GM23338 (cell line): ENCODE results near the gene L3MBTL2. TPM values are rescaled to one million over a fixed set of nuclear protein-coding genes. Genes with fewer than 3 reads are reported as not detected.

Source experiments
- ATAC-seq: fragments of 200-7000 bp; cut with Tn5 transposase; 3 replicates; pipeline ENCODE4 v1.9.1; 2020
- DNase-seq: peaks from one replicate; pipeline ENCODE4 v3.0.0-alpha.2; 2015; ENCODE audit warnings: low spot score
- H2AFZ ChIP-seq: fragments of 200-600 bp; sonication (generic); 2 replicates; pipeline ENCODE4 v1.8.0; 2016; ENCODE audit warnings: antibody characterized with exemption, mild to moderate bottlenecking, moderate library complexity
- H3F3A ChIP-seq: fragments of 200-600 bp; sonication (generic); replicated peaks from 2 replicates; pipeline ENCODE4 v1.8.0; 2017; ENCODE audit warnings: antibody characterized with exemption, mixed run types, low read depth
- H3K27ac ChIP-seq: fragments of 200-600 bp; sonication (generic); 2 replicates; pipeline ENCODE4 v1.6.1; 2016; ENCODE audit warnings: low read depth
- H3K27me3 ChIP-seq: fragments of 200-600 bp; sonication (generic); 2 replicates; pipeline ENCODE4 v1.8.0; 2016; ENCODE audit warnings: mild to moderate bottlenecking, mixed run types, moderate library complexity; ENCODE audit not compliant: insufficient read depth
- H3K36me3 ChIP-seq: fragments of 200-600 bp; sonication (generic); 2 replicates; pipeline ENCODE4 v1.8.0; 2016; ENCODE audit warnings: mild to moderate bottlenecking; ENCODE audit not compliant: insufficient read depth
- H3K4me1 ChIP-seq: fragments of 200-600 bp; sonication (generic); 2 replicates; pipeline ENCODE4 v1.8.0; 2016; ENCODE audit warnings: mild to moderate bottlenecking, moderate library complexity; ENCODE audit not compliant: insufficient read depth
- H3K4me2 ChIP-seq: fragments of 200-600 bp; sonication (generic); 2 replicates; pipeline ENCODE4 v1.7.1; 2017; ENCODE audit warnings: mixed run types
- H3K4me3 ChIP-seq: fragments of 200-600 bp; sonication (generic); 2 replicates; pipeline ENCODE4 v1.6.1; 2016; ENCODE audit warnings: mixed run types
- H3K79me2 ChIP-seq: fragments of 200-600 bp; sonication (generic); replicated peaks from 2 replicates; pipeline ENCODE4 v1.8.0; 2017; ENCODE audit warnings: mild to moderate bottlenecking; ENCODE audit not compliant: insufficient read depth
- H3K9me2 ChIP-seq: fragments of 200-600 bp; sonication (generic); 2 replicates; pipeline ENCODE4 v1.8.0; 2017; ENCODE audit not compliant: insufficient read depth
- H4K20me1 ChIP-seq: fragments of 200-600 bp; sonication (generic); replicated peaks from 2 replicates; pipeline ENCODE4 v1.8.0; 2017; ENCODE audit warnings: mild to moderate bottlenecking; ENCODE audit not compliant: insufficient read depth
- H3K27ac Mint-ChIP-seq: 2 replicates; pipeline ENCODE4 v1.8.0; 2020; ENCODE audit warnings: inconsistent platforms, mild to moderate bottlenecking, moderate library complexity, mixed read lengths
- H3K27me3 Mint-ChIP-seq: 3 replicates; pipeline ENCODE4 v1.8.0; 2022; ENCODE audit warnings: low read depth, mild to moderate bottlenecking, moderate library complexity, mixed read lengths, inconsistent platforms; ENCODE audit not compliant: insufficient read depth, poor library complexity
- H3K36me3 Mint-ChIP-seq: 3 replicates; pipeline ENCODE4 v1.8.0; 2021; ENCODE audit warnings: low read depth, mild to moderate bottlenecking, inconsistent platforms, moderate library complexity, mixed read lengths
- H3K4me1 Mint-ChIP-seq: 3 replicates; pipeline ENCODE4 v1.8.0; 2020; ENCODE audit warnings: mild to moderate bottlenecking, inconsistent platforms, mixed read lengths
- H3K4me3 Mint-ChIP-seq: 3 replicates; pipeline ENCODE4 v1.8.0; 2021; ENCODE audit warnings: moderate library complexity, mild to moderate bottlenecking, inconsistent platforms, mixed read lengths
- H3K9me3 Mint-ChIP-seq: 3 replicates; pipeline ENCODE4 v1.8.0; 2020; ENCODE audit warnings: moderate library complexity, mild to moderate bottlenecking, inconsistent platforms, mixed read lengths
- NANOG ChIP-seq: IDR thresholded peaks from 2 replicates; pipeline ENCODE4 v1.6.1; 2016; ENCODE audit warnings: antibody characterized with exemption, borderline replicate concordance
- STAT1 ChIP-seq: IDR thresholded peaks from one replicate; pipeline ENCODE4 v1.6.1; 2016; ENCODE audit warnings: antibody characterized with exemption; ENCODE audit not compliant: unreplicated experiment
- ZNF462 ChIP-seq: fragments of 250-450 bp; sonication (Bioruptor Pico); IDR thresholded peaks from 2 replicates; pipeline ENCODE4 v1.5.0; 2020; ENCODE audit warnings: mild to moderate bottlenecking, moderate library complexity
- polyA plus RNA-seq: library from polyadenylated mRNA; unstranded; fragments of >200 nt; fragmentation: Nextera tagmentation; extraction: Ambion mirVana; gene quantifications from 2 replicates; pipeline ENCODE4 v1.2.1, GENCODE V29; 2016
- total RNA-seq: library from RNA; depleted of rRNA; stranded (reverse); fragments of >200 nt; shearing (Covaris generic); gene quantifications from 2 replicates; pipeline ENCODE4 v1.2.3, GENCODE V29; 2014
- TF ChIP-seq, protein P1 (sequence below): IDR thresholded peaks from one replicate; pipeline ENCODE4 v1.6.1; 2018; ENCODE audit warnings: antibody characterized with exemption; ENCODE audit not compliant: unreplicated experiment

Gene L3MBTL2
- total and polyA plus RNA-seq, 2 experiments from 2014 or later: 13.9 to 27.1 TPM

DNA sequence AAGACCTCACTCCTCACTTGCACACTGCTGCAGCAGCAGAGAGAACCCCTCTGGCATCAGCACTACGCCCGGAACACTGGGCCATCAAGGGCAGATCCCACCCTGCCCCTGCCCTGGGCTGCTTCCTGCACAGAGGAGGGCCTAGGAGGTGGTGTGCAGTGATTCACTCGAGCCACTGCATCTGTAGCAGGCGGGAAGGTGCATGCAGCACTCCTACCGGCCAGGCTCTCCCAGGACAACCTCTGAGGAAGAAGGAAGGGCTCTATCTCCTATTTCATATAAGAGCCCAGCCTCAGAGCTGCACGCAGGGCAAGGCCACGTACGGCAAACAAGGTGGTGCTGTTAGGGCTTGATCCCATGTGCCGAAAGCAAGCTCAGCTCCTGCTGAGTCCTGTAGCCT is 66.7 kb downstream of the L3MBTL2 start (continued):
- TF ChIP-seq ZNF462 (CRISPR knock-in tag): no peak
- no peak for TF ChIP-seq STAT1
- TF ChIP-seq, protein P1, sequence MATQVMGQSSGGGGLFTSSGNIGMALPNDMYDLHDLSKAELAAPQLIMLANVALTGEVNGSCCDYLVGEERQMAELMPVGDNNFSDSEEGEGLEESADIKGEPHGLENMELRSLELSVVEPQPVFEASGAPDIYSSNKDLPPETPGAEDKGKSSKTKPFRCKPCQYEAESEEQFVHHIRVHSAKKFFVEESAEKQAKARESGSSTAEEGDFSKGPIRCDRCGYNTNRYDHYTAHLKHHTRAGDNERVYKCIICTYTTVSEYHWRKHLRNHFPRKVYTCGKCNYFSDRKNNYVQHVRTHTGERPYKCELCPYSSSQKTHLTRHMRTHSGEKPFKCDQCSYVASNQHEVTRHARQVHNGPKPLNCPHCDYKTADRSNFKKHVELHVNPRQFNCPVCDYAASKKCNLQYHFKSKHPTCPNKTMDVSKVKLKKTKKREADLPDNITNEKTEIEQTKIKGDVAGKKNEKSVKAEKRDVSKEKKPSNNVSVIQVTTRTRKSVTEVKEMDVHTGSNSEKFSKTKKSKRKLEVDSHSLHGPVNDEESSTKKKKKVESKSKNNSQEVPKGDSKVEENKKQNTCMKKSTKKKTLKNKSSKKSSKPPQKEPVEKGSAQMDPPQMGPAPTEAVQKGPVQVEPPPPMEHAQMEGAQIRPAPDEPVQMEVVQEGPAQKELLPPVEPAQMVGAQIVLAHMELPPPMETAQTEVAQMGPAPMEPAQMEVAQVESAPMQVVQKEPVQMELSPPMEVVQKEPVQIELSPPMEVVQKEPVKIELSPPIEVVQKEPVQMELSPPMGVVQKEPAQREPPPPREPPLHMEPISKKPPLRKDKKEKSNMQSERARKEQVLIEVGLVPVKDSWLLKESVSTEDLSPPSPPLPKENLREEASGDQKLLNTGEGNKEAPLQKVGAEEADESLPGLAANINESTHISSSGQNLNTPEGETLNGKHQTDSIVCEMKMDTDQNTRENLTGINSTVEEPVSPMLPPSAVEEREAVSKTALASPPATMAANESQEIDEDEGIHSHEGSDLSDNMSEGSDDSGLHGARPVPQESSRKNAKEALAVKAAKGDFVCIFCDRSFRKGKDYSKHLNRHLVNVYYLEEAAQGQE: no peak

DNA sequence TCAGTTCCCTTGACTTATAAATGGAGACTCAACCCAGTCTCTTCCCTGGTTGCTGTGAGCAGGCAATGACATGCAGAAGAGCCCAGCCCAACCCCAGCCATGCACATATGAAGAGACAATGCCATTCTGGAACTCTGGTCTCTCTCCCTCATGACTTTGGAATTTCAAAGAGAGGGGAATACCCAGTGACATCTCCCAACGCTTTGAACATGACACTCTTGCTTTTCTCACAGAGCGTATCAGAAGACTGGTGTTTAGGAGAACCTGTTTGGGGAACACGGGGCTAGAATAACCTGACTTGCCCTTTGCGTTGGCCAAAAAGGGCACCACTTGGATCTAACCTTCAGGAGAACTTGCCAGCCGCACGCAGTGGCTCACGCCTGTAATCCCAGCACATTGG is 68.0 kb downstream of the L3MBTL2 start:
- Mint-ChIP-seq H3K36me3 (peaks cover 80% of the 10 kb centered on the region), H3K9me3 (no peaks in the 10 kb centered on the region), H3K4me1 (no peaks in the 10 kb centered on the region; the same call in 2 of the 3 replicates), H3K27ac (no peak overlapping the region; the same call in 1 of the 2 replicates), H3K4me3 (no peak overlapping the region), H3K27me3 (peaks cover 8% of the 10 kb centered on the region)
- H3F3A ChIP-seq: 0 out of 2 replicates have a peak, but pooled peaks cover 22% of the 10 kb centered on the region
- H3K36me3 ChIP-seq: peaks cover 83% of the 10 kb centered on the region
- ATAC-seq (no peak), DNase-seq (no peak)
- no peaks in the 10 kb centered on the region for H3K9me2 ChIP-seq
- H3K27ac ChIP-seq: no peak overlapping the region; the same call in 1 of the 2 replicates
- H2AFZ ChIP-seq: no peak overlapping the region
- no peaks in the 10 kb centered on the region for H3K27me3 ChIP-seq
- no peak overlapping the region for H3K4me3 ChIP-seq
- no peak for TF ChIP-seq NANOG
- no peak overlapping the region for H3K4me2 ChIP-seq
- peaks cover 27% of the 10 kb centered on the region for H4K20me1 ChIP-seq
- H3K79me2 ChIP-seq: peaks cover 23% of the 10 kb centered on the region
- no peaks in the 10 kb centered on the region for H3K4me1 ChIP-seq
